Keratinocyte (primary cell): ENCODE results near the gene SLC52A1.

Experiments used
- EZH2 ChIP-seq: IDR thresholded peaks from one replicate; pipeline ENCODE4 v1.6.1; 2012; ENCODE audit warnings: inconsistent platforms, mild to moderate bottlenecking, low read length, moderate library complexity
- TF ChIP-seq, protein P1 (sequence below), 3 experiments: IDR thresholded peaks in 1 of 3; conservative IDR thresholded peaks in 1 of 3; optimal IDR thresholded peaks in 1 of 3; 2 replicates in 2 of 3; 3 replicates in 1 of 3; pipeline versions ENCODE3 to v1.5.1; 2011; ENCODE audit warnings: low read length in 3 of 3, mild to moderate bottlenecking in 3 of 3, moderate library complexity in 2 of 3, control low read depth in 1 of 3, inconsistent platforms in 1 of 3; ENCODE audit not compliant: insufficient read depth in 2 of 3; ENCODE audit errors: extremely low read depth in 1 of 3

- TF ChIP-seq, protein P1, sequence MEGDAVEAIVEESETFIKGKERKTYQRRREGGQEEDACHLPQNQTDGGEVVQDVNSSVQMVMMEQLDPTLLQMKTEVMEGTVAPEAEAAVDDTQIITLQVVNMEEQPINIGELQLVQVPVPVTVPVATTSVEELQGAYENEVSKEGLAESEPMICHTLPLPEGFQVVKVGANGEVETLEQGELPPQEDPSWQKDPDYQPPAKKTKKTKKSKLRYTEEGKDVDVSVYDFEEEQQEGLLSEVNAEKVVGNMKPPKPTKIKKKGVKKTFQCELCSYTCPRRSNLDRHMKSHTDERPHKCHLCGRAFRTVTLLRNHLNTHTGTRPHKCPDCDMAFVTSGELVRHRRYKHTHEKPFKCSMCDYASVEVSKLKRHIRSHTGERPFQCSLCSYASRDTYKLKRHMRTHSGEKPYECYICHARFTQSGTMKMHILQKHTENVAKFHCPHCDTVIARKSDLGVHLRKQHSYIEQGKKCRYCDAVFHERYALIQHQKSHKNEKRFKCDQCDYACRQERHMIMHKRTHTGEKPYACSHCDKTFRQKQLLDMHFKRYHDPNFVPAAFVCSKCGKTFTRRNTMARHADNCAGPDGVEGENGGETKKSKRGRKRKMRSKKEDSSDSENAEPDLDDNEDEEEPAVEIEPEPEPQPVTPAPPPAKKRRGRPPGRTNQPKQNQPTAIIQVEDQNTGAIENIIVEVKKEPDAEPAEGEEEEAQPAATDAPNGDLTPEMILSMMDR (optimal IDR thresholded peaks at IDR 0.05 in 1 of 3, IDR thresholded peaks at IDR 0.05 in 1 of 3, conservative IDR thresholded peaks at IDR 0.05 in 1 of 3; ENCODE audit: extremely low read depth in 1 of 3, insufficient read depth in 2 of 3, low read length in 3 of 3), result no peak
- no peak for TF ChIP-seq EZH2
Measured at GRCh38 chr17:5035315-5035714, at the start of gene SLC52A1.
